ENCODE data around the gene ENAH.

The ENAH gene

GRCh38 chr1:225692517-225692879 lies 39.6 kb upstream of the ENAH start:
- H3K9me3 ChIP-seq (ENCODE audit: control insufficient read depth in 1 of 2, low read length in 2 of 2) = no peaks in the 10 kb centered on the region
- H3K4me3 ChIP-seq (ENCODE audit: low read depth in 1 of 2, low read length in 2 of 2) = no peak overlapping the region
- peaks cover 0 to 3% of the 10 kb centered on the region in 2 donors for H3K36me3 ChIP-seq (ENCODE audit: control insufficient read depth in 1 of 2, insufficient read depth in 2 of 2, low read length in 2 of 2)
- no peak overlapping the region for H3K27ac ChIP-seq (ENCODE audit: low read length)
- H3K4me1 ChIP-seq (ENCODE audit: control insufficient read depth in 1 of 2, insufficient read depth in 2 of 2, low read length in 2 of 2) = peaks cover 0 to 15% of the 10 kb centered on the region in 2 donors
- no peaks in the 10 kb centered on the region for H3K27me3 ChIP-seq (ENCODE audit: low read depth, low read length)

DNA sequence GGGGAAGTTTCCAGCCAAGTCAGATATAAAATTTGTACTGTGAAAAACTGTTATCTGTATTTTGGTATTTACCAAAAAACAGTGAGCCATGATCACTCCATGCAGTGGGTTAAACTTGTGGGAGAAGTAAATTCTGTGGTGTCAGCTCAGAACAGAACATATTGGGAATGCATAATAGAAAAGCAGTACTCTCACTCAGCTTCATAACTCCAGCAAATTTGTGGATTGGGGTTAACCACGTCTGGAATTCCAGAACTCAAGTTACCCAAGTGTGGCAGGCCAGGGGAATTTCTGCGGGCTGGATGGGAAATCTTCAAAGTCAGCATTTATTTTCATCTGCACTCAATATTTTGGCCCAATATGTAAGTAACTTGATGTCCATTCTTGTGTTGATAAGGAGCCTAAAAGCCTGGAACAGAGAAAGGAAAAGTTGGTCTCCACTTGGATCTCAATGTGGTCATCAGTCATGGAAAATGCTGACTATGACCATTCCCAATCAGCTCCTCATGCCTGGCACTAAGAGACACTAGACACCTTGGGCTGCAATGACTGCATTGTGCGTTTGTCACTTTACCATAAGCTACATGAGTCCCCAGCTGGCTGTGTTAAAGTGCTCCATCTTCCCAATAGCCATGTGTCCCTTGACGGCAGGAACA lies 39.1 kb upstream of the ENAH start:
- no peaks in the 10 kb centered on the region for H3K9me3 ChIP-seq (ENCODE audit: control insufficient read depth in 1 of 2, low read length in 2 of 2)
- peaks cover 0 to 15% of the 10 kb centered on the region in 2 donors for H3K4me1 ChIP-seq (ENCODE audit: control insufficient read depth in 1 of 2, insufficient read depth in 2 of 2, low read length in 2 of 2)
- peaks cover 0 to 3% of the 10 kb centered on the region in 2 donors for H3K36me3 ChIP-seq (ENCODE audit: control insufficient read depth in 1 of 2, insufficient read depth in 2 of 2, low read length in 2 of 2)
- H3K4me3 ChIP-seq (ENCODE audit: low read depth in 1 of 2, low read length in 2 of 2) = no peak overlapping the region
- no peaks in the 10 kb centered on the region for H3K27me3 ChIP-seq (ENCODE audit: low read depth, low read length)
- no peak overlapping the region for H3K27ac ChIP-seq (ENCODE audit: low read length)

- Histone ChIP-seq H3K27me3 (ENCODE audit: low read depth, low read length) (no peaks in the 10 kb centered on the region), H3K27ac (ENCODE audit: low read length) (no peak overlapping the region), H3K36me3 (ENCODE audit: control insufficient read depth in 1 of 2, insufficient read depth in 2 of 2, low read length in 2 of 2) (peaks cover 0 to 3% of the 10 kb centered on the region in 2 donors), H3K4me3 (ENCODE audit: low read depth in 1 of 2, low read length in 2 of 2) (no peak overlapping the region), H3K4me1 (ENCODE audit: control insufficient read depth in 1 of 2, insufficient read depth in 2 of 2, low read length in 2 of 2) (peaks cover 0 to 12% of the 10 kb centered on the region in 2 donors), H3K9me3 (ENCODE audit: control insufficient read depth in 1 of 2, low read length in 2 of 2) (no peaks in the 10 kb centered on the region)
Observed at GRCh38 chr1:225691377-225691776, 38.5 kb upstream of the ENAH start.

GRCh38 chr1:225689882-225690459 lies 37.0 kb upstream of the ENAH start:
- Histone ChIP-seq H3K9me3 (ENCODE audit: control insufficient read depth in 1 of 2, low read length in 2 of 2) (no peaks in the 10 kb centered on the region), H3K27ac (ENCODE audit: low read length) (no peak overlapping the region), H3K4me3 (ENCODE audit: low read depth in 1 of 2, low read length in 2 of 2) (no peak overlapping the region), H3K4me1 (ENCODE audit: control insufficient read depth in 1 of 2, insufficient read depth in 2 of 2, low read length in 2 of 2) (no peaks in the 10 kb centered on the region), H3K27me3 (ENCODE audit: low read depth, low read length) (no peaks in the 10 kb centered on the region), H3K36me3 (ENCODE audit: control insufficient read depth in 1 of 2, insufficient read depth in 2 of 2, low read length in 2 of 2) (peaks cover 0 to 3% of the 10 kb centered on the region in 2 donors)

GRCh38 chr1:225688345-225688744 lies 35.4 kb upstream of the ENAH start:
- Histone ChIP-seq H3K4me1 (ENCODE audit: control insufficient read depth in 1 of 2, insufficient read depth in 2 of 2, low read length in 2 of 2) (no peaks in the 10 kb centered on the region), H3K27ac (ENCODE audit: low read length) (no peak overlapping the region), H3K9me3 (ENCODE audit: control insufficient read depth in 1 of 2, low read length in 2 of 2) (no peaks in the 10 kb centered on the region), H3K27me3 (ENCODE audit: low read depth, low read length) (no peaks in the 10 kb centered on the region), H3K4me3 (ENCODE audit: low read depth in 1 of 2, low read length in 2 of 2) (no peak overlapping the region), H3K36me3 (ENCODE audit: control insufficient read depth in 1 of 2, insufficient read depth in 2 of 2, low read length in 2 of 2) (peaks cover 0 to 3% of the 10 kb centered on the region in 2 donors)

- no peaks in the 10 kb centered on the region for H3K36me3 ChIP-seq (ENCODE audit: control insufficient read depth in 1 of 2, insufficient read depth in 2 of 2, low read length in 2 of 2)
- H3K27ac ChIP-seq (ENCODE audit: low read length) = no peak overlapping the region
- H3K4me1 ChIP-seq (ENCODE audit: control insufficient read depth in 1 of 2, insufficient read depth in 2 of 2, low read length in 2 of 2) = no peaks in the 10 kb centered on the region
- H3K4me3 ChIP-seq (ENCODE audit: low read depth in 1 of 2, low read length in 2 of 2) = no peak overlapping the region
- H3K27me3 ChIP-seq (ENCODE audit: low read depth, low read length) = no peaks in the 10 kb centered on the region
- H3K9me3 ChIP-seq (ENCODE audit: control insufficient read depth in 1 of 2, low read length in 2 of 2) = no peaks in the 10 kb centered on the region
Observed at GRCh38 chr1:225685476-225686176, 32.7 kb upstream of the ENAH start.

DNA sequence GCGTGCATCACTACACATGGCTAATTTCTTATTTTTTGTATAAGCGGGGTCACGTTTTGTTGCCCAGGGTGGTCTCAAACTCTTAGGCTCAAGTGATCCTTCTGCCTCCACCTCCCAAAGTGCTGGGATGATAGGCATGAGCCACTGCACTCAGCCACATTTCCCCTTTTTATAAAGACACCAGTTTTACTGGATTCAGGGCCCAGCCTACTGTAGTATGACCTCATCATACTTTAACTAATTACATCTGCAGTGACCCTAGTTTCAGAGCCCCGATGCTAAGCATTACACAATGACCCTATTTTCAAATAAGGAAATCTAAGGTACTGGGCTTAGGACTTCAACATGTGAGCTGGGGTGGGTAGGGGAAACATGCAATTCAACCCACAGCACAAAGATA lies 31.8 kb upstream of the ENAH start:
- H3K36me3 ChIP-seq (ENCODE audit: control insufficient read depth in 1 of 2, insufficient read depth in 2 of 2, low read length in 2 of 2) = no peaks in the 10 kb centered on the region
- no peak overlapping the region for H3K27ac ChIP-seq (ENCODE audit: low read length)
- no peaks in the 10 kb centered on the region for H3K9me3 ChIP-seq (ENCODE audit: control insufficient read depth in 1 of 2, low read length in 2 of 2)
- no peaks in the 10 kb centered on the region for H3K4me1 ChIP-seq (ENCODE audit: control insufficient read depth in 1 of 2, insufficient read depth in 2 of 2, low read length in 2 of 2)
- H3K27me3 ChIP-seq (ENCODE audit: low read depth, low read length) = no peaks in the 10 kb centered on the region
- no peak overlapping the region for H3K4me3 ChIP-seq (ENCODE audit: low read depth in 1 of 2, low read length in 2 of 2)

DNA sequence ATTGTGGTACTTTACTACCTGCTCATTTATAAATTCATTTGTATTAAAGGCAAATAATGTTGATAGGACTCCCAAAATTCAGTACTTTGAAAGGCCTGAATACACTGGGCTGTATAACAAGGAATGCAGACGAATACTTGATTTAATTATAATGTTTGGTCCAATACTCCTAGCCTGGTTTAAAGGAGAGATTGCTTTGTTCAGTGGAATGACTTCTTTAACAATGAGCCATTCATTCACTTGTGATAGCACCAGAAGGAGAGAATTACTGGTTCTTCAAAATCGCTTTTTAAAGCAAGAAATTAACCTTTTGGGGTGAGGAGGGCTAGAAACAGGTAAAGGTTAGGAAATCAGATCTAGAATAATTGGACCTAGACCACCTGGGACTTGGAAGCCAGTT lies 28.3 kb upstream of the ENAH start:
- H3K4me1 ChIP-seq (ENCODE audit: control insufficient read depth in 1 of 2, insufficient read depth in 2 of 2, low read length in 2 of 2) = no peaks in the 10 kb centered on the region
- H3K27me3 ChIP-seq (ENCODE audit: low read depth, low read length) = no peaks in the 10 kb centered on the region
- H3K9me3 ChIP-seq (ENCODE audit: control insufficient read depth in 1 of 2, low read length in 2 of 2) = no peaks in the 10 kb centered on the region
- no peaks in the 10 kb centered on the region for H3K36me3 ChIP-seq (ENCODE audit: control insufficient read depth in 1 of 2, insufficient read depth in 2 of 2, low read length in 2 of 2)
- H3K27ac ChIP-seq (ENCODE audit: low read length) = no peak overlapping the region
- H3K4me3 ChIP-seq (ENCODE audit: low read depth in 1 of 2, low read length in 2 of 2) = no peak overlapping the region

- Histone ChIP-seq H3K27me3 (ENCODE audit: low read depth, low read length) (no peaks in the 10 kb centered on the region), H3K36me3 (ENCODE audit: control insufficient read depth in 1 of 2, insufficient read depth in 2 of 2, low read length in 2 of 2) (no peaks in the 10 kb centered on the region), H3K4me3 (ENCODE audit: low read depth in 1 of 2, low read length in 2 of 2) (no peak overlapping the region), H3K9me3 (ENCODE audit: control insufficient read depth in 1 of 2, low read length in 2 of 2) (no peaks in the 10 kb centered on the region), H3K27ac (ENCODE audit: low read length) (no peak overlapping the region), H3K4me1 (ENCODE audit: control insufficient read depth in 1 of 2, insufficient read depth in 2 of 2, low read length in 2 of 2) (no peaks in the 10 kb centered on the region)
Observed at GRCh38 chr1:225678545-225678944, 25.6 kb upstream of the ENAH start.

DNA sequence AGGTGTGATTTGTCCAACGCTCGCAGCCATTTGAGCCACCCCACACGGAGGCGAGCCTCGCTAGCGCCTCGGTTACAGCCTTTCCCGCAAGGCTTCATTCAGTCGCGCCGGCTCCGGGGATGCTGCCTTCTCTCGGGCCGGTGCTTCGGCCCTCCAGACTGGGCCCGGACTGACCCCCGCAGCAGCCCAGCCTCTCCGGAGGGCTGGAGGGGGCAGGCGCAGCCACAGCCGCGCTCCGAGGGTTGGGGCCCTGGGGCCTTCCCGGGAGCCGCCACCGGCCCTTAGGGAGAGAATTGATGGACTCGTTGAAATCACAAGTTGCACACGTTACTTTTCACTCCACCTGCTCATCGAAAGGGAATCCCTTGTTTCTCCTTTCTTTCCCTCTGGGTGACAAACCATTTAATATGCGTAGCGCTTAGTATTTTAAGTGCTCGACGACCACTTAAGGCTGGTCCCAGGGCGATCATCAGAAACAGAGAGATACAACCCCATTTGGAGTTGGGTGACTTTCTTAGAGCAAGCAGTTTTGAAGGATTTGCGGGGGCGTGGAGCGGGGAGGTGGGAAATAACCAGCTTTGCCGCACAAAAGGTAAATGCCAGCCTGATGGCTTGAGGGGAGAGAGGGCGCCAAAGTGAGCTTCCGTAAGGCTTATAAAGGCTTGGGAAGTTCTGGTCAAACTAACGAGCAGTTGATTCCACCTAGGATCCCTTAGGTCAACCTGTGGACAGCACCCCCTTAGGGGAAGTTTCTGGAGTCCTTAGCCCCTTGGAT lies 24.6 kb upstream of the ENAH start:
- no peak overlapping the region for H3K27ac ChIP-seq (ENCODE audit: low read length)
- no peaks in the 10 kb centered on the region for H3K27me3 ChIP-seq (ENCODE audit: low read depth, low read length)
- no peaks in the 10 kb centered on the region for H3K9me3 ChIP-seq (ENCODE audit: control insufficient read depth in 1 of 2, low read length in 2 of 2)
- H3K4me3 ChIP-seq (ENCODE audit: low read depth in 1 of 2, low read length in 2 of 2) = no peak overlapping the region
- H3K36me3 ChIP-seq (ENCODE audit: control insufficient read depth in 1 of 2, insufficient read depth in 2 of 2, low read length in 2 of 2) = no peaks in the 10 kb centered on the region
- no peaks in the 10 kb centered on the region for H3K4me1 ChIP-seq (ENCODE audit: control insufficient read depth in 1 of 2, insufficient read depth in 2 of 2, low read length in 2 of 2)

GRCh38 chr1:225674381-225674780 lies 21.5 kb upstream of the ENAH start:
- Histone ChIP-seq H3K9me3 (ENCODE audit: control insufficient read depth in 1 of 2, low read length in 2 of 2) (no peaks in the 10 kb centered on the region), H3K36me3 (ENCODE audit: control insufficient read depth in 1 of 2, insufficient read depth in 2 of 2, low read length in 2 of 2) (no peaks in the 10 kb centered on the region), H3K4me1 (ENCODE audit: control insufficient read depth in 1 of 2, insufficient read depth in 2 of 2, low read length in 2 of 2) (no peaks in the 10 kb centered on the region)

More at GRCh38 chr1:225674381-225674780, 21.5 kb upstream of the ENAH start:
- no peaks in the 10 kb centered on the region for H3K27me3 ChIP-seq (ENCODE audit: low read depth, low read length)
- H3K4me3 ChIP-seq (ENCODE audit: low read depth in 1 of 2, low read length in 2 of 2) = no peak overlapping the region
- no peak overlapping the region for H3K27ac ChIP-seq (ENCODE audit: low read length)
